Esophagus muscularis mucosa (tissue), 4 donors: Measurements from ENCODE around the gene NR2E1. TPM values are rescaled to one million over a fixed set of nuclear protein-coding genes. Genes with fewer than 3 reads are reported as not detected.
A peak's percentile ranks its signal among the peaks of the same experiment; 100 is the strongest.

Experiments used
- DNase-seq: peaks from one replicate; pipeline ENCODE4 v3.0.0-alpha.2; 2017; ENCODE audit errors: extremely low spot score
- H3K27ac ChIP-seq, 4 donors: fragments of 200-600 bp; sonication (generic); replicated peaks in 1 of 4; 1 replicate in 3 of 4; 2 replicates in 1 of 4; pipeline ENCODE4 v1.5.1; 2016 to 2019; ENCODE audit warnings: mild to moderate bottlenecking in 1 of 4
- H3K27me3 ChIP-seq, 4 donors: fragments of 200-600 bp; sonication (generic); one replicate each; pipeline versions ENCODE4 v1.5.1 to v1.6.0; 2016 to 2019
- H3K36me3 ChIP-seq, 4 donors: fragments of 200-600 bp; sonication (generic); one replicate each; pipeline ENCODE4 v1.5.1; 2016 to 2019
- H3K4me1 ChIP-seq, 4 donors: fragments of 200-600 bp; sonication (generic); one replicate each; pipeline ENCODE4 v1.5.1; 2016 to 2019
- H3K4me3 ChIP-seq, 4 donors: fragments of 200-600 bp; sonication (generic); 1 replicate in 2 of 4; 2 replicates in 2 of 4; pipeline ENCODE4 v1.5.1; 2016 to 2019; ENCODE audit warnings: mild to moderate bottlenecking in 4 of 4, moderate library complexity in 1 of 4
- H3K9me3 ChIP-seq, 4 donors: fragments of 200-600 bp; sonication (generic); 1 replicate in 3 of 4; 2 replicates in 1 of 4; pipeline ENCODE4 v1.5.1; 2016 to 2019
- CTCF ChIP-seq, 3 experiments: fragments of 200-600 bp in 2 of 3; fragments of 450-650 bp in 1 of 3; sonication (generic) in 2 of 3; IDR thresholded peaks; one replicate each; pipeline ENCODE4 v1.5.1; 2017 to 2019; ENCODE audit warnings: antibody characterized with exemption in 3 of 3, mild to moderate bottlenecking in 2 of 3, moderate library complexity in 1 of 3
- EP300 ChIP-seq: sonication (generic); formaldehyde crosslinking; IDR thresholded peaks from one replicate; pipeline ENCODE4 v1.6.1; 2017; ENCODE audit warnings: antibody characterized with exemption
- POLR2A ChIP-seq: fragments of 450-650 bp; IDR thresholded peaks from one replicate; pipeline ENCODE4 v1.6.1; 2017; ENCODE audit warnings: antibody characterized with exemption, moderate library complexity, mild to moderate bottlenecking, low read depth
- POLR2AphosphoS5 ChIP-seq, 2 donors: sonication (generic); formaldehyde crosslinking; IDR thresholded peaks; one replicate each; pipeline ENCODE4 v1.6.1; 2017; ENCODE audit warnings: antibody characterized with exemption in 2 of 2
- WGBS: methylation state at CpG from one replicate; pipeline ENCODE4 v1.1.5; 2018; 5-methylcytosine and 5-hydroxymethylcytosine counted together
- intact Hi-C: fragments of 100-400 bp; cut with DNase I; formaldehyde crosslinking; loops from one replicate; pipeline ENCODE4 v1.15.1; 2023
- total RNA-seq, 4 donors: library from RNA; depleted of rRNA; stranded (reverse); fragments of >200 nt; gene quantifications; one replicate each; pipeline versions ENCODE4 v1.1.0 to v1.2.1, GENCODE V29; 2016

The NR2E1 gene
- total RNA-seq, 4 donors from 2014 or later, result not detected

GRCh38 chr6:108169464-108170331 lies 3.9 kb downstream of the NR2E1 start:
- DNase-seq, result no peak
- Histone ChIP-seq H3K27ac (no peak overlapping the region), H3K4me3 (peak overlapping the region; percentile 15 to 47 (median 39)), H3K4me1 (peaks cover 49 to 61% (median 59%) of the 10 kb centered on the region in 4 donors), H3K27me3 (peaks cover 12 to 100% (median 89%) of the 10 kb centered on the region in 4 donors), H3K36me3 (no peaks in the 10 kb centered on the region), H3K9me3 (no peaks in the 10 kb centered on the region)
- intact Hi-C loops, result no loop called here
- TF ChIP-seq POLR2A, result no peak
- no peak for TF ChIP-seq POLR2AphosphoS5 (IDR thresholded peaks at IDR 0.05)
- TF ChIP-seq EP300, result no peak
- TF ChIP-seq CTCF (IDR thresholded peaks at IDR 0.05), result no peak
- 6% methylated on average over 32 of the region's 55 CpGs for WGBS

- Histone ChIP-seq H3K9me3 (no peaks in the 10 kb centered on the region), H3K4me3 (no peak overlapping the region), H3K4me1 (peaks cover 44 to 61% (median 57%) of the 10 kb centered on the region in 4 donors), H3K27ac (no peak overlapping the region), H3K27me3 (peaks cover 12 to 100% (median 89%) of the 10 kb centered on the region in 4 donors), H3K36me3 (no peaks in the 10 kb centered on the region)
- no peak for DNase-seq
- 26% methylated on average over 31 of the region's 31 CpGs for WGBS
- intact Hi-C loops, result no loop called here
- TF ChIP-seq POLR2A (no peak), EP300 (no peak), CTCF (IDR thresholded peaks at IDR 0.05) (no peak), POLR2AphosphoS5 (IDR thresholded peaks at IDR 0.05) (no peak)
Measured at GRCh38 chr6:108170332-108171290, 4.8 kb downstream of the NR2E1 start.

GRCh38 chr6:108171291-108171917 lies 5.6 kb downstream of the NR2E1 start:
- H3K27me3 ChIP-seq, result peaks cover 12 to 100% (median 89%) of the 10 kb centered on the region in 4 donors
- H3K4me1 ChIP-seq, result peaks cover 44 to 61% (median 57%) of the 10 kb centered on the region in 4 donors
- WGBS, result 47% methylated on average over 21 of the region's 21 CpGs
- H3K4me3 ChIP-seq, result no peak overlapping the region
- H3K27ac ChIP-seq, result no peak overlapping the region
- TF ChIP-seq POLR2A (no peak), POLR2AphosphoS5 (IDR thresholded peaks at IDR 0.05) (no peak), CTCF (IDR thresholded peaks at IDR 0.05) (no peak), EP300 (no peak)
- DNase-seq, result no peak
- intact Hi-C loops, result no loop called here
- H3K9me3 ChIP-seq, result no peaks in the 10 kb centered on the region
- H3K36me3 ChIP-seq, result no peaks in the 10 kb centered on the region

GRCh38 chr6:108171918-108172516 lies 6.2 kb downstream of the NR2E1 start:
- WGBS, result 58% methylated on average over 2 of the region's 3 CpGs

More at GRCh38 chr6:108171918-108172516, 6.2 kb downstream of the NR2E1 start:
- Histone ChIP-seq H3K27ac (no peak overlapping the region), H3K27me3 (peaks cover 12 to 100% (median 89%) of the 10 kb centered on the region in 4 donors), H3K9me3 (no peaks in the 10 kb centered on the region), H3K4me1 (peaks cover 37 to 58% (median 53%) of the 10 kb centered on the region in 4 donors), H3K4me3 (no peak overlapping the region), H3K36me3 (no peaks in the 10 kb centered on the region)
- intact Hi-C loops, result no loop called here
- DNase-seq, result no peak
- no peak for TF ChIP-seq POLR2AphosphoS5 (IDR thresholded peaks at IDR 0.05)
- no peak for TF ChIP-seq EP300
- TF ChIP-seq POLR2A, result no peak
